ENCODE measurements around the gene TXNRD2.

DNA sequence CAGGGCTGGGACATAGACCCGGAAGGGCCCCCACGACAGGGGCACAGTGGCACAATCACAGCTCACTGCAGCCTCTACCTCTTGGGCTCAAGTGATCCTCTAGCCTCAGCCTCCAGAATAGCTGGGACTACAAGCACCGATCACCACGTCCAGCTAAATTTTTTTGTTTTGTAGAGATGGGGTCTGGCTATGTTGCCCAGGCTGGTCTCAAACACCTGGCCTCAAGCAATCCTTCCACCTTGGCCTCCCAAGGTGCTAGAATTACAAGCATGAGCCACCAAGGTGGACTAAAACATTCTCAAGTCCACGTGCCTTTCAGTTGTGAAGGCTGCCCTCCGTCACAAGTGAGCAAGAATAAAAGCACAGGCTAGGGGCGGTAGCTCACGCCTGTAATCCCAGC is 10.1 kb downstream of the TXNRD2 start:
- TF ChIP-seq EZH2 (IDR thresholded peaks at IDR 0.05; ENCODE audit: borderline replicate concordance, insufficient read depth, low read length, poor library complexity, severe bottlenecking), result no peak
- TF ChIP-seq, protein P1, sequence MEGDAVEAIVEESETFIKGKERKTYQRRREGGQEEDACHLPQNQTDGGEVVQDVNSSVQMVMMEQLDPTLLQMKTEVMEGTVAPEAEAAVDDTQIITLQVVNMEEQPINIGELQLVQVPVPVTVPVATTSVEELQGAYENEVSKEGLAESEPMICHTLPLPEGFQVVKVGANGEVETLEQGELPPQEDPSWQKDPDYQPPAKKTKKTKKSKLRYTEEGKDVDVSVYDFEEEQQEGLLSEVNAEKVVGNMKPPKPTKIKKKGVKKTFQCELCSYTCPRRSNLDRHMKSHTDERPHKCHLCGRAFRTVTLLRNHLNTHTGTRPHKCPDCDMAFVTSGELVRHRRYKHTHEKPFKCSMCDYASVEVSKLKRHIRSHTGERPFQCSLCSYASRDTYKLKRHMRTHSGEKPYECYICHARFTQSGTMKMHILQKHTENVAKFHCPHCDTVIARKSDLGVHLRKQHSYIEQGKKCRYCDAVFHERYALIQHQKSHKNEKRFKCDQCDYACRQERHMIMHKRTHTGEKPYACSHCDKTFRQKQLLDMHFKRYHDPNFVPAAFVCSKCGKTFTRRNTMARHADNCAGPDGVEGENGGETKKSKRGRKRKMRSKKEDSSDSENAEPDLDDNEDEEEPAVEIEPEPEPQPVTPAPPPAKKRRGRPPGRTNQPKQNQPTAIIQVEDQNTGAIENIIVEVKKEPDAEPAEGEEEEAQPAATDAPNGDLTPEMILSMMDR (IDR thresholded peaks at IDR 0.05; ENCODE audit: poor library complexity, severe bottlenecking), result no peak
- TF ChIP-seq REST (IDR thresholded peaks at IDR 0.05; ENCODE audit: borderline replicate concordance), result no peak
- no peak for TF ChIP-seq POLR2AphosphoS5 (IDR thresholded peaks at IDR 0.05)
